ENCODE results near the gene DRC7. TPM values are rescaled to one million over a fixed set of nuclear protein-coding genes. Genes with fewer than 3 reads are reported as not detected.

DRC7 gene
- total RNA-seq, 1 experiment from 2014 or later, result 0.72 TPM

GRCh38 chr16:57749856-57750452 is 55.3 kb downstream of the DRC7 start:
- Histone ChIP-seq H4K20me1 (ENCODE audit: control insufficient read depth, insufficient read depth, insufficient read length) (no peaks in the 10 kb centered on the region), H3K9me3 (ENCODE audit: control insufficient read depth, low read depth, low read length) (no peaks in the 10 kb centered on the region), H3K27me3 (ENCODE audit: insufficient read depth, low read length) (no peaks in the 10 kb centered on the region), H2AFZ (ENCODE audit: low read length) (no peak overlapping the region), H3K9ac (ENCODE audit: extremely low read depth, insufficient read length, low read length) (no peak overlapping the region), H4K91ac (ENCODE audit: insufficient read length, low read depth, low read length) (no peak overlapping the region), H2BK12ac (ENCODE audit: insufficient read length, low read depth, low read length) (no peak overlapping the region), H3K27ac (ENCODE audit: insufficient read length, low read depth, low read length) (no peak overlapping the region), H3K4me1 (ENCODE audit: insufficient read depth, low read length) (no peaks in the 10 kb centered on the region), H4K8ac (replicated peaks; ENCODE audit: insufficient read length, low read depth, low read length) (no peak overlapping the region), H3K18ac (ENCODE audit: insufficient read length, low read depth, low read length) (no peak overlapping the region), H2BK15ac (ENCODE audit: low read depth, low read length) (no peak overlapping the region), H3K56ac (ENCODE audit: insufficient read length, low read depth, low read length) (no peak overlapping the region), H2BK120ac (ENCODE audit: low read depth, low read length, poor library complexity, severe bottlenecking) (no peak overlapping the region), H2AK5ac (ENCODE audit: insufficient read length, low read length) (no peak overlapping the region), H3K23ac (ENCODE audit: insufficient read length, low read depth, low read length) (no peak overlapping the region), H3K79me1 (ENCODE audit: insufficient read depth, low read depth, low read length, poor library complexity, severe bottlenecking) (no peaks in the 10 kb centered on the region), H3K14ac (ENCODE audit: insufficient read depth, low read length) (no peak overlapping the region), H3K4me2 (ENCODE audit: insufficient read depth, insufficient read length, low read length) (no peak overlapping the region), H3K79me2 (ENCODE audit: insufficient read depth, low read length) (no peaks in the 10 kb centered on the region), H4K5ac (ENCODE audit: insufficient read length, low read depth, low read length) (no peak overlapping the region), H2BK5ac (ENCODE audit: insufficient read length, low read length) (no peak overlapping the region), H3K23me2 (ENCODE audit: insufficient read length, low read depth, low read length, poor library complexity, severe bottlenecking) (no peaks in the 10 kb centered on the region), H3K4ac (ENCODE audit: low read depth, low read length) (no peak overlapping the region), H2BK20ac (ENCODE audit: low read depth, low read length, poor library complexity, severe bottlenecking) (no peak overlapping the region), H3T11ph (ENCODE audit: low read length) (no peak overlapping the region)
- no peak overlapping the region; a peak in 1 of 7 replicates for H3K27ac Mint-ChIP-seq
- no peaks in the 10 kb centered on the region; the same call in 1 of the 2 replicates for H3K27me3 Mint-ChIP-seq (ENCODE audit: low read depth)
- TF ChIP-seq CTCF (conservative IDR thresholded peaks at IDR 0.05), result no peak
- no peaks in the 10 kb centered on the region for H3K4me1 Mint-ChIP-seq
- no peaks in the 10 kb centered on the region for H3K9me3 Mint-ChIP-seq
- no CpG with 5 or more reads among the region's 5 CpGs for WGBS (ENCODE audit: extremely low coverage, insufficient read length, low lambda C conversion rate)
- no peak overlapping the region for H3K4me3 Mint-ChIP-seq
- peaks cover 0 to 21% (median 9%) of the 10 kb centered on the region in 3 experiments; a peak in 3 of 7 replicates for H3K36me3 Mint-ChIP-seq (ENCODE audit: insufficient read depth in 1 of 3, low read depth in 3 of 3)
- no peak for DNase-seq
